OCI-LY7 (cell line): ENCODE data around the gene TUFM. TPM values are rescaled to one million over a fixed set of nuclear protein-coding genes. Genes with fewer than 3 reads are reported as not detected.

Source experiments
- BruUV-seq: library from RNA; stranded (reverse); fragments of 400-500 nt; replicated peaks from 2 replicates; lab custom pipeline; 2021; lab: Mats Ljungman, UMichigan
- CTCF ChIA-PET: fragments of 300-600 bp; sonication (Branson Sonifier 250); formaldehyde crosslinking; loops from one replicate; lab custom pipeline; 2022; ENCODE audit warnings: antibody characterized with exemption; ENCODE audit not compliant: unreplicated experiment; lab: Charles Lee
- POLR2A ChIA-PET: fragments of 300-600 bp; sonication (Branson Sonifier 250); formaldehyde crosslinking; loops from one replicate; lab custom pipeline; 2022; ENCODE audit warnings: antibody characterized with exemption; lab: Charles Lee
- DNase-seq: peaks from one replicate; pipeline ENCODE4 v3.0.0-alpha.2; 2015; ENCODE audit warnings: low spot score
- H2AFZ ChIP-seq: fragments of 200-600 bp; sonication (generic), shearing (Covaris generic); 2 replicates; pipeline ENCODE4 v1.6.1; 2014; ENCODE audit warnings: mild to moderate bottlenecking, antibody characterized with exemption, low read length, moderate library complexity
- H3K27ac ChIP-seq: fragments of 200-600 bp; sonication (generic); 2 replicates; pipeline ENCODE4 v1.5.1; 2014; ENCODE audit warnings: mixed run types, low read depth, mild to moderate bottlenecking, moderate library complexity, low read length, inconsistent platforms; ENCODE audit not compliant: poor library complexity, severe bottlenecking
- H3K36me3 ChIP-seq: fragments of 200-600 bp; sonication (generic); 2 replicates; pipeline ENCODE4 v1.6.1; 2014; ENCODE audit warnings: mild to moderate bottlenecking, antibody characterized with exemption, low read length, moderate library complexity, mixed read lengths; ENCODE audit not compliant: insufficient read depth
- H3K4me1 ChIP-seq: fragments of 200-600 bp; sonication (generic); 2 replicates; pipeline ENCODE4 v1.5.1; 2014; ENCODE audit warnings: mild to moderate bottlenecking, low read length; ENCODE audit not compliant: insufficient read depth, poor library complexity, severe bottlenecking
- H3K4me2 ChIP-seq: fragments of 200-600 bp; sonication (generic); 2 replicates; pipeline ENCODE4 v1.6.1; 2014; ENCODE audit warnings: mild to moderate bottlenecking, low read length
- H3K4me3 ChIP-seq: fragments of 200-600 bp; sonication (generic); 2 replicates; pipeline ENCODE4 v1.5.1; 2014; ENCODE audit warnings: mild to moderate bottlenecking, low read depth, low read length; ENCODE audit not compliant: poor library complexity, severe bottlenecking
- H3K79me2 ChIP-seq: fragments of 200-600 bp; sonication (generic); 2 replicates; pipeline ENCODE4 v1.6.1; 2016; ENCODE audit warnings: low read depth, mild to moderate bottlenecking, low read length, moderate library complexity, mixed read lengths; ENCODE audit not compliant: insufficient read depth
- H3K9me2 ChIP-seq: fragments of 200-600 bp; sonication (generic); 2 replicates; pipeline ENCODE4 v1.6.1; 2016; ENCODE audit warnings: mild to moderate bottlenecking, low read length, mixed read lengths; ENCODE audit not compliant: insufficient read depth
- H3K9me3 ChIP-seq: fragments of 200-600 bp; sonication (generic); 2 replicates; pipeline ENCODE4 v1.6.1; 2014; ENCODE audit warnings: mild to moderate bottlenecking, mixed run types, low read length, mixed read lengths
- H4K20me1 ChIP-seq: fragments of 200-600 bp; sonication (generic); 2 replicates; pipeline ENCODE4 v1.6.1; 2014; ENCODE audit warnings: mild to moderate bottlenecking, antibody characterized with exemption, low read length, moderate library complexity, mixed read lengths; ENCODE audit not compliant: insufficient read depth
- CTCF ChIP-seq: fragments of 200-600 bp; sonication (generic); conservative IDR thresholded peaks from 2 replicates; pipeline ENCODE4 v1.5.1; 2014; ENCODE audit warnings: mild to moderate bottlenecking, antibody characterized with exemption, low read length, moderate library complexity, mixed read lengths
- EZH2phosphoT487 ChIP-seq: fragments of 200-600 bp; sonication (generic); IDR thresholded peaks from 2 replicates; pipeline ENCODE4 v1.6.1; 2018; ENCODE audit warnings: low read depth, borderline replicate concordance, mild to moderate bottlenecking, mixed run types, antibody characterized with exemption, low read length, moderate library complexity, mixed read lengths
- intact Hi-C: fragments of 100-400 bp; cut with micrococcal nuclease; formaldehyde crosslinking; loops from one replicate; pipeline ENCODE4 v1.10.0; 2022; ENCODE audit not compliant: unreplicated experiment
- total RNA-seq, 2 experiments: library from RNA; depleted of rRNA in 1 of 2; stranded (reverse); fragments of >200 nt in 1 of 2; shearing (Covaris generic) in 1 of 2; gene quantifications; 2 replicates each; pipeline ENCODE4 v1.2.3, GENCODE V29; 2014 to 2022

The TUFM gene
- total RNA-seq, 2 experiments from 2014 or later: 184 to 211 TPM

- Histone ChIP-seq H3K36me3 (peaks cover 32% of the 10 kb centered on the region), H4K20me1 (no peaks in the 10 kb centered on the region; the same call in 1 of the 2 replicates), H2AFZ (no peak overlapping the region), H3K4me2 (peak overlapping the region; percentile 94), H3K9me3 (no peaks in the 10 kb centered on the region), H3K4me1 (peaks cover 19% of the 10 kb centered on the region), H3K9me2 (no peaks in the 10 kb centered on the region), H3K27ac (no peak overlapping the region), H3K79me2 (peaks cover 35% of the 10 kb centered on the region), H3K4me3 (peak overlapping the region; percentile 97)
- ChIA-PET POLR2A (interaction anchor here (0.8 to 1.0 kb wide), 3 partner anchors 14 to 45 kb away, joined by 3 to 4 read pairs (median 3); no protein-coding TSS in a partner anchor), CTCF (no interaction called here)
- DNase-seq: no peak
- BruUV-seq: TSS peak; percentile 76
- TF ChIP-seq CTCF (no peak), EZH2phosphoT487 (no peak)
- intact Hi-C loops: no loop called here
These were observed 19.0 kb upstream of the TUFM start for GRCh38 chr16:28865001-28865688.

- Histone ChIP-seq H3K4me1 (peaks cover 19% of the 10 kb centered on the region), H3K79me2 (peaks cover 35% of the 10 kb centered on the region), H3K4me3 (peak overlapping the region; percentile 97), H3K36me3 (peaks cover 22% of the 10 kb centered on the region; the same call in 1 of the 2 replicates), H3K27ac (peak overlapping the region; percentile 81), H2AFZ (peak overlapping the region; percentile 84; the same call in 1 of the 2 replicates), H3K9me3 (no peaks in the 10 kb centered on the region), H4K20me1 (no peaks in the 10 kb centered on the region; the same call in 1 of the 2 replicates), H3K9me2 (no peaks in the 10 kb centered on the region), H3K4me2 (peak overlapping the region; percentile 94)
- BruUV-seq: no TSS peak
- no peak for DNase-seq
- POLR2A ChIA-PET: interaction anchor here (0.8 to 2.6 kb wide), 4 partner anchors 15 to 60 kb away, joined by 3 to 12 read pairs (median 4); partner anchors contain the start of gene RABEP2
- CTCF ChIA-PET: interaction anchor here (1.2 kb wide), 1 partner anchor 39 kb away, joined by 6 read pairs; no protein-coding TSS in a partner anchor
- TF ChIP-seq CTCF (no peak), EZH2phosphoT487 (no peak)
- intact Hi-C loops: no loop called here
These were observed 18.0 kb upstream of the TUFM start for GRCh38 chr16:28863929-28864793.
